SH-SY5Y (cell line): ENCODE measurements around the gene SMIM35.

ENCODE experiments used
- GATA2 ChIP-seq: IDR thresholded peaks from 2 replicates; pipeline ENCODE4 v1.6.1; 2011; ENCODE audit warnings: mild to moderate bottlenecking, low read depth, low read length
- GATA3 ChIP-seq: IDR thresholded peaks from 2 replicates; pipeline ENCODE4 v1.6.1; 2011; ENCODE audit warnings: low read depth, mild to moderate bottlenecking, low read length, moderate library complexity

DNA sequence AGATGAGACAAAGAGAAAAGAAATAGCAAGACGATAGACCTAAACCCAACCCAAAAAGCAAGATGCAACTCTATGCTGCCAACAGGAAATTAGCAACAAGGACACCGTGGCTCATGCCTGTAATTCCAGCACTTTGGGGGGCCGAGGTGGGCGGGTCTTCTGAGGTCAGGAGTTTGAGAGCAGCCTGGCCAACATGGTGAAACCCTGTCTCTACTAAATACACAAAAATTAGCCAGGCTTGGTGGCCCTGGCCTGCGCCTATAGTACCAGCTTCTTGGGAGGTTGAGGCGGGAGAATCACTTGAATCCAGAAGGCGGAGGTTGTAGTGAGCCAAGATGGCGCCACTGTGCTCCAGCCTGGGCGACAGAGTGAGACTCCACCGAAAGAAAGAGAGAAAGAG, 124.9 kb downstream of the SMIM35 start:
- no peak for TF ChIP-seq GATA2
- TF ChIP-seq GATA3 = no peak
